Activated T-cell treated with anti-CD3 and anti-CD28 coated beads, Interleukin-2, amount 50 U/mL, for 1 hour (primary cell): ENCODE data around the gene KBTBD6.
"Not testable (repeated sequence)": the region's sequence is repeated elsewhere in the genome, so short reads cannot be mapped to it uniquely, and the experiment has no call there.

Experiments
- DNase-seq: peaks from one replicate; pipeline ENCODE4 v3.0.0-alpha.2; 2020

Gene KBTBD6

GRCh38 chr13:41131660-41132511, 716 bp downstream of the KBTBD6 start:
- DNase-seq, result not testable (repeated sequence)

- not testable (repeated sequence) for DNase-seq
Measured at GRCh38 chr13:41131189-41131588, 1.4 kb downstream of the KBTBD6 start.

- DNase-seq, result no peak
Measured at GRCh38 chr13:41130356-41130755, 2.2 kb downstream of the KBTBD6 start.

- DNase-seq, result no peak
Measured at GRCh38 chr13:41127701-41128100, 4.9 kb downstream of the KBTBD6 start.

- no peak for DNase-seq
Measured at GRCh38 chr13:41122838-41123237, 9.8 kb downstream of the KBTBD6 start.

DNA sequence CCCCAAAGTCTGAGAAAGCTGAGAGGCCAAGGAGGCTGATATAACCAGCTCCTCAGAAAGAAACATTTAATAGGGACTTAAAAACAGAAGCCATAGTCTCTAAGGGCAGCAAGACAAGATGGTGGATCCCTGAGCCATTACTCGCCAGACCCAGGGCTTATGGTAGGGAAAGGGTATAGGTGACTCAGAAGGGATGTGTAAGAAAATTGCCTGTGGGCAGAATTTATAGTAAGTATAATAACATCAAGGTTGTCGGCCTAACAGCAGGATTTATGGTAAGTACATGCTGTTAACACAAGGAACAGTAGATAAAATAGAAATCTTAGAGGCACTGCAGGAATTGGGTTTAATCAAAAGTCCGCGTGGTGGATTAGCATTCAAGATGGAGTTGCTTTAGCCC, 14.7 kb downstream of the KBTBD6 start:
- DNase-seq, result no peak

GRCh38 chr13:41111454-41111853, 21.1 kb downstream of the KBTBD6 start:
- no peak for DNase-seq

GRCh38 chr13:41107584-41108014, 25.0 kb downstream of the KBTBD6 start:
- no peak for DNase-seq

- no peak for DNase-seq
Measured at GRCh38 chr13:41107104-41107571, 25.5 kb downstream of the KBTBD6 start.

DNA sequence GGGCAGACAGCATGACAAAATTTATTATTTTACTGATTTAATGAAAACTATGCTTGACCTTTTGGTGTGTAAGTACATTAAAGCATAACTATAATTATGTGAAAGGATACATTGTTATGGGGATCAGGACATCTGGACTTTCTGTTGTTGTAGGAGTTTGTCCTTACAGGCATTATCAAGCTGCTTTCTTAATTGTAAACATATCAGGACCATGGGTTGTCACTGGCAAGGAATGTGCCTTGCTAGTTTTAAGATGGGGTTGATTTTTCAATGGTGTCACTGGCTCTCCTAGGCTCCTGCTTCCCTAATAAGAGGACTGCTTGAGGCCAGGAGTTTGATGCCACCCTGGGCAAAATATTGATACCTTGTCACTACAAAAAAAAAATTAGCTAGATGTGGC, 32.6 kb downstream of the KBTBD6 start:
- DNase-seq, result no peak

DNA sequence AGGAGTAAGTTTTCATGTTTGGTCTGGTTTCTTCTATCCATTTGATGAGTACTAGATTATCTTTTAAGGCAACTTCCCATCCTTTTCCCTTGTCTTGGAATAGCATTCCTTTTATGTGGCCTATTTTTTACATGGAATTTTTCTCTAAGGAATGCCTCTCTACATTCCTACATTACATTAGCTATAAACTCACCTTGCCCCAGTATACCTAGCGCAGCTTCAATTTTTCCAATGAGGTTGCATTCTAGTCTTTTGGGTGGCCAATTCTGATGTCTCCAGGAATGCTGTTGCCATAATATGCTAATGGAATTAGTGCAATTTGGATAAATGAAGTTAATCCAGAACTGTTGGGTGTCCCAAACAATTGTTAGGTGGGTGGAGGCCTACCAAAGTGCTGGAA, 33.8 kb downstream of the KBTBD6 start:
- DNase-seq, result no peak

GRCh38 chr13:41095681-41096080, 36.9 kb downstream of the KBTBD6 start:
- not testable (repeated sequence) for DNase-seq

GRCh38 chr13:41085961-41086585, 46.5 kb downstream of the KBTBD6 start:
- no peak for DNase-seq

DNA sequence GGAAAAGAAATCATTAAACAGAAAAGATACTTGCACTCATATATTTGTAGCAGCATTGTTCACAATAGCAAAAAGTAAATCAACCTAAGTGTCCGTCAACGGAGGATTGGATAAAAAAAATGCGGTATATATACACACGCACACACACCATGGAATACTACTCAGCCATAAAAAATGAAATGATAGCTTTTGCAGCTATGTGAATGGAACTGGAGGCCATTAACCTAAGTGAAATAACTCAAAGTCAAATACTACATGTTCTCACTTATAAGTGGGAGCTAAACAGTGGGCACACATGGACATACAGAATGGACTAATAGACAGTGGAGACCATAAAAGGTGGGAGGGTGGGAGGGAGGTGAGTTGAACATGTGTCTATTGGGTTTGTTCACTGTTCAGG, 52.9 kb downstream of the KBTBD6 start:
- no peak for DNase-seq
